ENCODE data around the gene SYAP1. TPM values are rescaled to one million over a fixed set of nuclear protein-coding genes. Genes with fewer than 3 reads are reported as not detected.

Gene SYAP1
- polyA plus RNA-seq, 1 donor from 2014 or later = 19.8 TPM

Other genes starting within 250 kb of the SYAP1 start
- gene S100G, start 69.5 kb upstream of the SYAP1 start, polyA plus RNA-seq = not detected
- gene CTPS2, start 6.9 kb upstream of the SYAP1 start, polyA plus RNA-seq = 4.5 TPM
- gene TXLNG, start 66.9 kb downstream of the SYAP1 start, polyA plus RNA-seq = 17.1 TPM
- gene RBBP7, start 150.8 kb downstream of the SYAP1 start, polyA plus RNA-seq = 170 TPM
- 1.3 TPM for gene REPS2, start 227.0 kb downstream of the SYAP1 start, polyA plus RNA-seq